GM18520 (cell line): Measurements from ENCODE around the gene FBXO4.
"Not testable (repeated sequence)": the region's sequence is repeated elsewhere in the genome, so short reads cannot be mapped to it uniquely, and the experiment has no call there.

ENCODE experiments used
- ATAC-seq: cut with Tn5 transposase; IDR thresholded peaks from one replicate; pipeline ENCODE4 v1.9.1; 2021; ENCODE audit not compliant: unreplicated experiment

The FBXO4 gene

GRCh38 chr5:41980396-41980795 lies 55.3 kb downstream of the FBXO4 start:
- ATAC-seq = no peak

- ATAC-seq = no peak
These were observed 55.8 kb downstream of the FBXO4 start for GRCh38 chr5:41980870-41981269.

GRCh38 chr5:41982858-41983257 lies 57.8 kb downstream of the FBXO4 start:
- not testable (repeated sequence) for ATAC-seq

- ATAC-seq = no peak
These were observed 58.2 kb downstream of the FBXO4 start for GRCh38 chr5:41983284-41983683.

GRCh38 chr5:41985945-41986695 lies 61.0 kb downstream of the FBXO4 start:
- no peak for ATAC-seq
